SK-N-SH (cell line): ENCODE measurements around the gene LRIG1. TPM values are rescaled to one million over a fixed set of nuclear protein-coding genes. Genes with fewer than 3 reads are reported as not detected.

Experiments used
- CTCF ChIA-PET: fragments of 300-600, 350-600 bp; formaldehyde crosslinking; extraction: SDS; loops from one replicate; lab custom pipeline; 2021; lab: Yijun Ruan, JAX
- POLR2A ChIA-PET: fragments of 350-600 bp; sonication (Branson Sonifier 250); formaldehyde crosslinking; extraction: SDS; loops from one replicate; lab custom pipeline; 2020; ENCODE audit warnings: antibody characterized with exemption, inconsistent platforms; lab: Yijun Ruan, JAX
- DNase-seq: peaks from one replicate; pipeline ENCODE4 v3.0.0; 2012
- H2AFZ ChIP-seq: fragments of 200-600 bp; sonication (generic); 2 replicates; pipeline ENCODE4 v1.8.1; 2016; ENCODE audit warnings: antibody characterized with exemption, mild to moderate bottlenecking, low read depth
- H3F3A ChIP-seq: fragments of 200-600 bp; sonication (generic); replicated peaks from 2 replicates; pipeline ENCODE3; 2016; ENCODE audit warnings: antibody characterized with exemption, mild to moderate bottlenecking; ENCODE audit not compliant: insufficient read depth
- H3K27ac ChIP-seq, 2 experiments: fragments of 200-500 bp in 1 of 2; fragments of 200-600 bp in 1 of 2; sonication (Bioruptor generic) in 1 of 2; sonication (generic), shearing (Covaris generic) in 1 of 2; 2 replicates each; pipeline versions ENCODE4 v1.5.1 to v1.6.1; 2014 to 2016; ENCODE audit warnings: low read depth in 2 of 2, inconsistent platforms in 1 of 2, low read length in 1 of 2, mild to moderate bottlenecking in 1 of 2, mixed read lengths in 1 of 2
- H3K27me3 ChIP-seq: fragments of 200-600 bp; sonication (generic), shearing (Covaris generic); 2 replicates; pipeline ENCODE4 v1.6.1; 2016; ENCODE audit warnings: mixed run types; ENCODE audit not compliant: insufficient read depth
- H3K36me3 ChIP-seq, 2 experiments: fragments of 200-500 bp in 1 of 2; fragments of 200-600 bp in 1 of 2; sonication (Bioruptor generic) in 1 of 2; sonication (generic) in 1 of 2; replicated peaks in 1 of 2; 2 replicates each; pipeline versions ENCODE3 to v1.5.1; 2014 to 2016; ENCODE audit warnings: low read length in 1 of 2, mild to moderate bottlenecking in 1 of 2; ENCODE audit not compliant: insufficient read depth in 2 of 2, control insufficient read depth in 1 of 2
- H3K4me1 ChIP-seq, 2 experiments: fragments of 200-500 bp in 1 of 2; fragments of 200-600 bp in 1 of 2; sonication (Bioruptor generic) in 1 of 2; sonication (generic), shearing (Covaris generic) in 1 of 2; 2 replicates each; pipeline versions ENCODE4 v1.5.1 to v1.6.1; 2014 to 2016; ENCODE audit warnings: low read depth in 1 of 2, low read length in 1 of 2, mixed run types in 1 of 2; ENCODE audit not compliant: insufficient read depth in 2 of 2, control insufficient read depth in 1 of 2
- H3K4me2 ChIP-seq: fragments of 200-600 bp; sonication (generic), shearing (Covaris generic); 2 replicates; pipeline ENCODE4 v1.6.1; 2017; ENCODE audit warnings: mixed run types
- H3K4me3 ChIP-seq, 2 experiments: fragments of 200-500 bp in 1 of 2; fragments of 200-600 bp in 1 of 2; sonication (Bioruptor generic) in 1 of 2; sonication (generic), shearing (Covaris generic) in 1 of 2; 2 replicates each; pipeline versions ENCODE4 v1.5.1 to v1.8.1; 2014 to 2016; ENCODE audit warnings: low read depth in 2 of 2, inconsistent platforms in 1 of 2, low read length in 1 of 2, mild to moderate bottlenecking in 1 of 2, mixed read lengths in 1 of 2, moderate library complexity in 1 of 2
- H3K79me2 ChIP-seq: fragments of 200-600 bp; sonication (generic); 2 replicates; pipeline ENCODE4 v1.8.1; 2017; ENCODE audit warnings: mild to moderate bottlenecking; ENCODE audit not compliant: insufficient read depth
- H3K9ac ChIP-seq: fragments of 200-600 bp; sonication (generic); 2 replicates; pipeline ENCODE4 v1.6.1; 2017; ENCODE audit warnings: mixed run types
- H3K9me2 ChIP-seq: fragments of 200-600 bp; sonication (generic); 2 replicates; pipeline ENCODE4 v1.6.1; 2017; ENCODE audit warnings: mixed run types
- H3K9me3 ChIP-seq: fragments of 200-600 bp; sonication (generic); 2 replicates; pipeline ENCODE4 v1.6.1; 2017; ENCODE audit warnings: mixed run types, mild to moderate bottlenecking, moderate library complexity
- H4K20me1 ChIP-seq: fragments of 200-600 bp; sonication (generic); 2 replicates; pipeline ENCODE4 v1.6.1; 2017; ENCODE audit warnings: mild to moderate bottlenecking, mixed run types; ENCODE audit not compliant: insufficient read depth
- CHD2 ChIP-seq: fragments of 150-350 bp; IDR thresholded peaks from 2 replicates; pipeline ENCODE4 v1.6.1; 2018; ENCODE audit warnings: low read length; ENCODE audit not compliant: partially characterized antibody
- EP300 ChIP-seq, 2 experiments: IDR thresholded peaks; 2 replicates each; pipeline versions ENCODE4 v1.4.0 to v1.6.1; 2012; ENCODE audit warnings: borderline replicate concordance in 1 of 2, low read depth in 1 of 2, low read length in 1 of 2
- FOXJ3 ChIP-seq: sonication (generic); formaldehyde crosslinking; IDR thresholded peaks from 2 replicates; pipeline ENCODE4 v1.5.1; 2020; ENCODE audit warnings: mild to moderate bottlenecking, missing genetic modification reagents
- FOXM1 ChIP-seq: IDR thresholded peaks from 2 replicates; pipeline ENCODE4 v1.4.0; 2012; ENCODE audit warnings: low read depth, mild to moderate bottlenecking
- JUND ChIP-seq: IDR thresholded peaks from 2 replicates; pipeline ENCODE4 v1.4.0; 2012
- MEF2A ChIP-seq: IDR thresholded peaks from 2 replicates; pipeline ENCODE4 v1.4.0; 2012; ENCODE audit warnings: low read depth, borderline replicate concordance
- MXI1 ChIP-seq: IDR thresholded peaks from 2 replicates; pipeline ENCODE4 v1.6.1; 2012; ENCODE audit warnings: mild to moderate bottlenecking, low read depth, low read length, improper control_type of control experiment
- NFIC ChIP-seq: IDR thresholded peaks from 2 replicates; pipeline ENCODE4 v1.4.0; 2012; ENCODE audit warnings: borderline replicate concordance
- POLR2AphosphoS5 ChIP-seq: IDR thresholded peaks from 2 replicates; pipeline ENCODE4 v1.6.1; 2012; ENCODE audit warnings: low read depth, low read length
- RCOR1 ChIP-seq: fragments of 150-350 bp; IDR thresholded peaks from 2 replicates; pipeline ENCODE4 v1.6.1; 2017; ENCODE audit warnings: antibody characterized with exemption, low read length
- RXRA ChIP-seq: IDR thresholded peaks from 2 replicates; pipeline ENCODE4 v1.4.0; 2012; ENCODE audit warnings: low read depth, mild to moderate bottlenecking, borderline replicate concordance
- SIN3A ChIP-seq: IDR thresholded peaks from 2 replicates; pipeline ENCODE4 v1.6.1; 2012; ENCODE audit warnings: low read depth, mild to moderate bottlenecking, low read length, moderate library complexity, borderline replicate concordance
- SMC3 ChIP-seq: IDR thresholded peaks from 2 replicates; pipeline ENCODE4 v1.6.1; 2012; ENCODE audit warnings: low read depth, low read length, improper control_type of control experiment
- TAF1 ChIP-seq: IDR thresholded peaks from 2 replicates; pipeline ENCODE4 v1.6.1; 2012; ENCODE audit warnings: low read depth, mild to moderate bottlenecking, low read length, moderate library complexity, borderline replicate concordance
- TCF12 ChIP-seq: IDR thresholded peaks from 2 replicates; pipeline ENCODE4 v1.4.0; 2012
- YY1 ChIP-seq: IDR thresholded peaks from 2 replicates; pipeline ENCODE4 v1.4.0; 2012; ENCODE audit warnings: low read depth, mild to moderate bottlenecking
- WGBS: methylation state at CpG from one replicate; pipeline ENCODE4 v1.1.6; 2017; ENCODE audit warnings: low lambda C conversion rate; 5-methylcytosine and 5-hydroxymethylcytosine counted together
- polyA plus RNA-seq, 3 experiments: library from polyadenylated mRNA; depleted of rRNA; stranded (reverse); fragments of >200 nt; gene quantifications; 2 replicates each; pipeline ENCODE4 v1.2.3, GENCODE V29; 2012
- TF ChIP-seq, protein P1 (sequence below): IDR thresholded peaks from 2 replicates; pipeline ENCODE4 v1.6.1; 2012; ENCODE audit warnings: mild to moderate bottlenecking, low read depth, low read length, moderate library complexity
- TF ChIP-seq, protein P2 (sequence below): IDR thresholded peaks from 2 replicates; pipeline ENCODE4 v1.4.0; 2012; ENCODE audit warnings: low read depth, borderline replicate concordance
- TF ChIP-seq, protein P3 (sequence below): IDR thresholded peaks from 2 replicates; pipeline ENCODE4 v1.4.0; 2012; ENCODE audit warnings: low read depth
- TF ChIP-seq, protein P4 (sequence below): IDR thresholded peaks from 2 replicates; pipeline ENCODE4 v1.4.0; 2012; ENCODE audit warnings: low read depth, borderline replicate concordance

Gene LRIG1
- polyA plus RNA-seq, 1 of the 3 experiments (the other 2 are of a cell fraction), result 1.7 TPM

DNA sequence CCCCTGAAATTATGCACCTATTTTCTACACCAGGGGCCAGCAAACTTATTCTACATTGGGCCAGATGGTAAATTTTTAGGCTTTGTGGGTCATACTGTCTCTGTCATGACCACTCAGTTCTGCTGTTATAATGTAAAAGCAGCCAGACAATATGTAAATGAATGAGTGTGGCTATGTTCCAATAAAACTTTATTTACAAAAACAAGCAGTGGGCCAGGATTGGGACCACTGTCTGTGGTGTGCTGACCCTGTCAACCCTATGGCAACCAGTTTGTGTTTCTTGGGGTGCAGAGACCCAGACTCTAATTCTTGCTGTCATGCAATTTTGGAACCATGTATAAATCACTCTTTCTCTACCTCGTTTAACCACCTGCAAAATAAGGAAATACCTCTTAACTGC lies 74.7 kb downstream of the LRIG1 start (continued):
- TF ChIP-seq, protein P1, sequence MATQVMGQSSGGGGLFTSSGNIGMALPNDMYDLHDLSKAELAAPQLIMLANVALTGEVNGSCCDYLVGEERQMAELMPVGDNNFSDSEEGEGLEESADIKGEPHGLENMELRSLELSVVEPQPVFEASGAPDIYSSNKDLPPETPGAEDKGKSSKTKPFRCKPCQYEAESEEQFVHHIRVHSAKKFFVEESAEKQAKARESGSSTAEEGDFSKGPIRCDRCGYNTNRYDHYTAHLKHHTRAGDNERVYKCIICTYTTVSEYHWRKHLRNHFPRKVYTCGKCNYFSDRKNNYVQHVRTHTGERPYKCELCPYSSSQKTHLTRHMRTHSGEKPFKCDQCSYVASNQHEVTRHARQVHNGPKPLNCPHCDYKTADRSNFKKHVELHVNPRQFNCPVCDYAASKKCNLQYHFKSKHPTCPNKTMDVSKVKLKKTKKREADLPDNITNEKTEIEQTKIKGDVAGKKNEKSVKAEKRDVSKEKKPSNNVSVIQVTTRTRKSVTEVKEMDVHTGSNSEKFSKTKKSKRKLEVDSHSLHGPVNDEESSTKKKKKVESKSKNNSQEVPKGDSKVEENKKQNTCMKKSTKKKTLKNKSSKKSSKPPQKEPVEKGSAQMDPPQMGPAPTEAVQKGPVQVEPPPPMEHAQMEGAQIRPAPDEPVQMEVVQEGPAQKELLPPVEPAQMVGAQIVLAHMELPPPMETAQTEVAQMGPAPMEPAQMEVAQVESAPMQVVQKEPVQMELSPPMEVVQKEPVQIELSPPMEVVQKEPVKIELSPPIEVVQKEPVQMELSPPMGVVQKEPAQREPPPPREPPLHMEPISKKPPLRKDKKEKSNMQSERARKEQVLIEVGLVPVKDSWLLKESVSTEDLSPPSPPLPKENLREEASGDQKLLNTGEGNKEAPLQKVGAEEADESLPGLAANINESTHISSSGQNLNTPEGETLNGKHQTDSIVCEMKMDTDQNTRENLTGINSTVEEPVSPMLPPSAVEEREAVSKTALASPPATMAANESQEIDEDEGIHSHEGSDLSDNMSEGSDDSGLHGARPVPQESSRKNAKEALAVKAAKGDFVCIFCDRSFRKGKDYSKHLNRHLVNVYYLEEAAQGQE, result no peak
- no peak for TF ChIP-seq SIN3A

DNA sequence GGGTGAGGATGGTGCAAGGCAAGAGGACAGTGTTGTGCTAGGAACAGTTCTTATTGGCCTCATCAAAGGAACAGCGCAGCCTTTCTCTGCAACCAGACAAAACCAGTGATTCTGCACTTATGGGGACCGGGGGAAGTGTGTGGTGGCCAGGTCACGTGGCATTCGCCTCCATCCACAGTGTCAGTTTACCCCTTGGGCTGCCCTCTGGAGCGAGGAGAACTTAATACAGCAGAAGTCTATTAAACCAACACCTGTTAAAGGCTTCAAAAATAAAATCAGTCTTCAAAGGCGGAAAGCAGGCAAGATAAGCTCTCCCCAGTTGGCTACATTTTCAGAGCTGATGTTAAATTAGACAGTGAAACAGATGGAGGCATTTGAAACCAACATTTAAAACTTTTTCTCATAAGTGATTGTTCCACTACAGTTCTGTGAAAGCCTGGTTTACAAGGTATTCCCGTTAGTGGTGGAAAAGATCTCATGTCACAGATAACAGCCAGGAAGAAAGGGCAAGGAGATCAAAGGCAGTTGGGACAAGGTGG lies 75.2 kb downstream of the LRIG1 start:
- ChIA-PET CTCF (interaction anchor here (0.7 to 1.9 kb wide), 6 partner anchors 17 to 396 kb away, joined by 3 to 7 read pairs (median 4); no protein-coding TSS in a partner anchor), POLR2A (no interaction called here)
- no peak overlapping the region for H3K4me3 ChIP-seq
- no peaks in the 10 kb centered on the region for H3F3A ChIP-seq
- no peak for DNase-seq
- no peak overlapping the region for H3K4me2 ChIP-seq
- H3K79me2 ChIP-seq, result no peaks in the 10 kb centered on the region
- WGBS, result 80% methylated on average over 7 of the region's 7 CpGs
- H4K20me1 ChIP-seq, result no peaks in the 10 kb centered on the region
- no peaks in the 10 kb centered on the region for H3K9me2 ChIP-seq
- H3K4me1 ChIP-seq, result peaks cover 10 to 15% of the 10 kb centered on the region in 2 experiments
- H3K9ac ChIP-seq, result no peak overlapping the region
- no peaks in the 10 kb centered on the region for H3K36me3 ChIP-seq
- no peaks in the 10 kb centered on the region for H3K9me3 ChIP-seq
- no peaks in the 10 kb centered on the region for H3K27me3 ChIP-seq
- no peak overlapping the region for H3K27ac ChIP-seq
- no peak overlapping the region for H2AFZ ChIP-seq
- TF ChIP-seq FOXM1 (no peak), CHD2 (no peak), SMC3 (no peak), POLR2AphosphoS5 (no peak), JUND (no peak), MEF2A (no peak), MXI1 (no peak), RCOR1 (no peak), RXRA (no peak), FOXJ3 (CRISPR knock-in tag) (no peak), TAF1 (no peak), YY1 (no peak), EP300 (IDR thresholded peaks at IDR 0.05; ENCODE audit: borderline replicate concordance in 1 of 2, low read depth in 1 of 2, low read length in 1 of 2) (no peak), NFIC (no peak), TCF12 (no peak)
- TF ChIP-seq, protein P2, sequence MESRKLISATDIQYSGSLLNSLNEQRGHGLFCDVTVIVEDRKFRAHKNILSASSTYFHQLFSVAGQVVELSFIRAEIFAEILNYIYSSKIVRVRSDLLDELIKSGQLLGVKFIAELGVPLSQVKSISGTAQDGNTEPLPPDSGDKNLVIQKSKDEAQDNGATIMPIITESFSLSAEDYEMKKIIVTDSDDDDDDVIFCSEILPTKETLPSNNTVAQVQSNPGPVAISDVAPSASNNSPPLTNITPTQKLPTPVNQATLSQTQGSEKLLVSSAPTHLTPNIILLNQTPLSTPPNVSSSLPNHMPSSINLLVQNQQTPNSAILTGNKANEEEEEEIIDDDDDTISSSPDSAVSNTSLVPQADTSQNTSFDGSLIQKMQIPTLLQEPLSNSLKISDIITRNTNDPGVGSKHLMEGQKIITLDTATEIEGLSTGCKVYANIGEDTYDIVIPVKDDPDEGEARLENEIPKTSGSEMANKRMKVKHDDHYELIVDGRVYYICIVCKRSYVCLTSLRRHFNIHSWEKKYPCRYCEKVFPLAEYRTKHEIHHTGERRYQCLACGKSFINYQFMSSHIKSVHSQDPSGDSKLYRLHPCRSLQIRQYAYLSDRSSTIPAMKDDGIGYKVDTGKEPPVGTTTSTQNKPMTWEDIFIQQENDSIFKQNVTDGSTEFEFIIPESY, result no peak
- TF ChIP-seq, protein P3, sequence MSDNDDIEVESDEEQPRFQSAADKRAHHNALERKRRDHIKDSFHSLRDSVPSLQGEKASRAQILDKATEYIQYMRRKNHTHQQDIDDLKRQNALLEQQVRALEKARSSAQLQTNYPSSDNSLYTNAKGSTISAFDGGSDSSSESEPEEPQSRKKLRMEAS, result no peak
- TF ChIP-seq, protein P1, result no peak
- TF ChIP-seq, protein P4, sequence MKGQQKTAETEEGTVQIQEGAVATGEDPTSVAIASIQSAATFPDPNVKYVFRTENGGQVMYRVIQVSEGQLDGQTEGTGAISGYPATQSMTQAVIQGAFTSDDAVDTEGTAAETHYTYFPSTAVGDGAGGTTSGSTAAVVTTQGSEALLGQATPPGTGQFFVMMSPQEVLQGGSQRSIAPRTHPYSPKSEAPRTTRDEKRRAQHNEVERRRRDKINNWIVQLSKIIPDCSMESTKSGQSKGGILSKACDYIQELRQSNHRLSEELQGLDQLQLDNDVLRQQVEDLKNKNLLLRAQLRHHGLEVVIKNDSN, result no peak
